HTERT RPE-1 (cell line): ENCODE data around the gene ABLIM3.

Experiments used
- in situ Hi-C: fragments of 300-500 bp; cut with MboI; formaldehyde crosslinking; loops from 4 replicates; pipeline ENCODE4 v1.14.3; 2020; ENCODE audit warnings: low sequenced_read_pairs

Gene ABLIM3

DNA sequence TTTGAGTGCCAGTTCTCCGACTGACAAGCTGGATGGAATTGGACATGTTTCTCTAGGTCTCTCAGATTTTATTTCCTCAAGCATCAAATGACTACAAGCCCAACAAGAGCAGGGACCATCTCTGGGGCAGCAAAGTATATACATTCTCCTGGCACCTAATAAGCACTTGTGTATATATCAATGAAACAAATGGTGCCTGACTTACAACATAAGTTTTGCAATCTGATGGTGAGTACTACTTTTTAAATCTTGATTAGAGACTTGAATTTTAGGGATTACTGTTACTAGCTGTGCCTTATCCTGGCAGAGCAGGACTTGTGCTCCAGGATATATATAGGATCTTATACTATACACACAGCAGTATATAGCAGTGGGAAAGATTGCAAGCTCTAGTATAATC is 8.8 kb upstream of the ABLIM3 start:
- in situ Hi-C loops, result no loop called here

DNA sequence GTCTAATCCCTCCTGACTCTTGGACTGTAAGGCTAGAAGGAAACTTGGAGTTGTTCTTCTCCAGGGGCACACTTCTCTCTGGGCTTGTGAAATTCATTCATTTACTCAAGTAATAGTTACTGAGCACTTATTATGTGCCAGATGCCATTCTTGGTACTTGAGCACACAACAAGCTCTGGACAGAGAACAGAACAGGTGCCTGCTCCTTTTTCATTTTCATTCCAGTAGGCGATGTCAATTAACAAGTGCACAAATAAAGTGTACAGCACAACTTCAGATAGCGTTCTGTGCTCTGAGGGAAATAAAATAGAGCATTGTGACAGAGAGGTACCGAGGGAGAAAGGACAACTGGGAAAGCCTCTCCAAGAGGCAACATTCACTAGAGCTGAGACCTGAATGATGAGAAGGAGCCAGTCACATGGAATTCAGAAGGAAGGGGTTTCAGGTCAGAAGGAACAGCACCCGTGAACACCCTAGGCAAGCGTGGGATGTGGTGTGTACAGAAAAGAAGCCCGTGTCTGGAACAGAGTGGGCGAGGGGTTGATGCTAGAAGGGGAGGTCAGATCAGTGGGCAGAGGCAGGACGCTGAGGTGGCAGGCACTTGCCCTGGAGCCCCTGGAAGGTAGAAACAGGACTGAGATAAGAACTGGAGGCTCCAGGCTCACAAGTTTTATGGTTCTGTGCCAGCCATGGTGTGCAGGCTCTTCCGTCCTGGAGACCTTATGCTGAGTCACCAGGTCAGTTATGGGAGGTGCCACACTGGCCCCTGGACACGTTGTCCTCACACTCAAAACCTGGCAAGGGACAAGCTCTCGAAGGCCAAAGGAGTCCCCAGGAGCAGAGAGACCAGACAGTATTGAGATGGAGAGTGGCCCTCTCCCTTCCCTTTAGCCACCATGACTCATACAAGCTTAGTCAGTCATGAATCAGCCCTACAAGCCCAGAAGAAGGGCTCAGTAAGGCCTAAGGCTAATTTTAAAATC is 7.2 kb upstream of the ABLIM3 start:
- in situ Hi-C loops, result no loop called here

DNA sequence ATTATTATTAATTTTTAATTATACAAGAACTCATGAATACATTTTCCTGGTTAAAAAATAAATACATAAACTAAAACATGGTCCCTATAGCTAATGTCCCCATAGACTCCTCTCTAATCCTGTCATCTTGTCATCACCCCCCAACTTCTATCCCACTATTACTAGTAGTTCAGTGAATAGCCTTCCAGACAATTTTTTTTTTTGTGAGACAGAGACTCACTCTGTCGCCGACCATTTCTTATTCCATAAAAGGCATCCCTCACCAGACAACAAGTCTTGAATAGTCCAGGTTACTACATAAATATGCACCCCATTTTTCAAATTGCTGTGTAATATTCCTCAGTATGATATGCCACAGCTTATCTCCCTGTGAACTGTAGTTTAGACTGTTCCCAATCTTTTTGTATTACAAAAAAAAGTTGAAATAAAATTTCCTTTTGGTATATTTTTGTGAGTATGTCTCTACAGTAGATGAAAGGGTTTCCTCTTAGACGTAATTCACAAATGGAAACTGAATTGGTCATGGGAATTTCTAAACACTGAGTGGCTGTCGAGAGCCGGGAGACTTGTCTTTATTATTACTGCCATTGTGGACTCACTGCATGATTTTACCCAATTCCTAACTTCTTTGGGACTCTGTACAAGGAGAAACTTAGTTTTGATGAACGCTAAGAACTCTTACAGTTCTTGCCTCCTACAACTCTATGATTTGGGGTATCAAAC is 6.4 kb upstream of the ABLIM3 start:
- in situ Hi-C loops, result no loop called here

DNA sequence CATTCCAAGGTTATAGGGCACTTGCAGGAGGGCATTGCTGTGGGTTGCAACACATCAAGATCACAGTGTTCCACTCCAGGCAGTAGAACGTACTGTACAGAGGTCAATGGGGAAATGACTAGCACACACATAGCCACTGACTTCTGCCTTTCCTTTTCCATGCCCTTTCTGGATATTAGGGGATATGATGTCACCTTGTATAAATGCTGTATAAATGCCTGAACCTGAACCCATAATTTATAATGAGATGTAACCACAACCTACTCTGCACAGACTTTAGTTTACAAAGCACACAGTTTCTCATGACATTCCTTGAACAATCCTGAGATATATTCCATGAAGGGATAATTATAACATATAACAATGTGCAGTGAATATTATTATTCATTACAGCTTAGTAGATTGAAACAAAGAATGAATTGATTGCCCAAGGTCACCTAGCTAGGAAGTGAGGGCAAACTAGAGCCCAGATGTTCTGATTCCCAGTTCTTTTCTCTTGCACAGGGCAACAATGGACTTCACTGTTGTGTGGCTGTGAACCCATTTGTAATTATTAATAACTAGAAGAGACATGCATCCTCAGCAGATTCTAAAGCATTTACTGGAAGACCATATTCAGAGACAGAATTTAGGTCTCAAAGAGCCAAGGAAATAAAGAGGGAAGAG is 5.6 kb upstream of the ABLIM3 start:
- in situ Hi-C loops, result no loop called here

DNA sequence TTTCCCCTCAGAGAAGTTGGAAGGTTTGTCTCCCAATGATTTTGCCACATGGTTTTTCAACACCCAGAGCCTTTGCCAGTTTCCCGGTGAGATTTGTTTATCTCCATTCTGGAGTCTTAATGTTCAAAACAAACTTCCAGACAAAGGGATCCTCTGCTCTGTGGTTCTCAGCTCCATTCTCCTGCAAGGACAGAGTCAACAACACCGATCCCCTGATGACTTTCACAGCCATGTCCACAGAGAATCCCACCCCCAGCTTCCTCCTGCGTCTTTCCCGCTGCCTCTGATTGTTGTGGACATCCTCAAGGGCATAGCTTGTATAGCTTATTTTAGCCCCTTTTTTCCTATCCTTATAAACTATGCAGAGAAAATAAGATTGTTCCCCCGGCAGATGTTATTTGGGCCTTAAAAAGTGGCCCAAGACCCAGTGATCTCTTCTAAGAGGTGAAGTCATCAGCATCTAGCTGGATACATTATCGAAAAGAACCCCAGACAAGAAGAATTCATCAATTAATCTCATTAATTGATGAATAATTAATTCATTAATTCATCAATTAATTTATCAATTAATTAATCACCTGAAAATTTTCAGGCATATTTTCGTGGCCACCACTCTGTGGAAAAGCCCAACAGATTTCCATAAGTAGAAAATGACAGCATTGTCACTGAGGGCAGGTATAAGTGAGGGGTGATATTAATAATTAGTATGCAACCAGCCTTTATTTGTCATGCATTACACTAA is 2.9 kb upstream of the ABLIM3 start:
- in situ Hi-C loops, result no loop called here

DNA sequence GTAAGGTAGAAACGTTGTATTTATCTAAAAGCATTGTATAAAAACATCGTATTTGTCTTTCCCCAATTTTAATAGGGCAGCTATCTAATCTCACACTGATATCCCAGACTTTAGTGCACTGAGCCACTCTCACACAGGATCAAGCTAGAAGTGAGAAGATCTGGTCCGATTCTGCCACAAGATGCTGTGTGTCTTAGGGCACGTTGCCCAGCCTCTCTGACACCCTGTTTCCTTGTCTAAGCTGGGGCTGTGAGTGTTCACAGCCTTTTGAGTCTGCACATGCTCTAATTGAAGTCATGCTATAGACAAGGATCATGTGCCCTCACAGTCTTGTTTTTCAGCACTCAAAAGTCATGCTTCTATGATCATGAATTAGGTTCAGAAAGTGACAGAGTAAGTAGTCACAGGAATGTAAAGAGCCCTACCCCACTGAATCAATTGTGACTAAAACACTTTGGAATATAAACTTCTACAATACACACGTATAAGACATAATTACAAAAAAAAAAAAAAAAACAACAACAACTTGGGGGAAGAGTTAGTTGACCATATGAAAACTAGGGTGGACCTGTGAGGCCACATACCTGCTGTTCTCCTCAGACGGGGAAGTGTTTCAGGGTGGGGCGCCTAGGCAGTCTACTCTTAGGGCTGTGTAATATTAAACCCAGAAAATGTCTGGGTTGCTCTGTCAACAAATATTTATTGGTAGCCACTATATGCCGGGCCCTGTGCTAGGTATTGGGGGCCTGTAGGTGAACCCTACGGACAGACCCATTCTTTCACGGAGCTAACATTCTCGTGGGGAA is 893 bp upstream of the ABLIM3 start:
- in situ Hi-C loops, result no loop called here

DNA sequence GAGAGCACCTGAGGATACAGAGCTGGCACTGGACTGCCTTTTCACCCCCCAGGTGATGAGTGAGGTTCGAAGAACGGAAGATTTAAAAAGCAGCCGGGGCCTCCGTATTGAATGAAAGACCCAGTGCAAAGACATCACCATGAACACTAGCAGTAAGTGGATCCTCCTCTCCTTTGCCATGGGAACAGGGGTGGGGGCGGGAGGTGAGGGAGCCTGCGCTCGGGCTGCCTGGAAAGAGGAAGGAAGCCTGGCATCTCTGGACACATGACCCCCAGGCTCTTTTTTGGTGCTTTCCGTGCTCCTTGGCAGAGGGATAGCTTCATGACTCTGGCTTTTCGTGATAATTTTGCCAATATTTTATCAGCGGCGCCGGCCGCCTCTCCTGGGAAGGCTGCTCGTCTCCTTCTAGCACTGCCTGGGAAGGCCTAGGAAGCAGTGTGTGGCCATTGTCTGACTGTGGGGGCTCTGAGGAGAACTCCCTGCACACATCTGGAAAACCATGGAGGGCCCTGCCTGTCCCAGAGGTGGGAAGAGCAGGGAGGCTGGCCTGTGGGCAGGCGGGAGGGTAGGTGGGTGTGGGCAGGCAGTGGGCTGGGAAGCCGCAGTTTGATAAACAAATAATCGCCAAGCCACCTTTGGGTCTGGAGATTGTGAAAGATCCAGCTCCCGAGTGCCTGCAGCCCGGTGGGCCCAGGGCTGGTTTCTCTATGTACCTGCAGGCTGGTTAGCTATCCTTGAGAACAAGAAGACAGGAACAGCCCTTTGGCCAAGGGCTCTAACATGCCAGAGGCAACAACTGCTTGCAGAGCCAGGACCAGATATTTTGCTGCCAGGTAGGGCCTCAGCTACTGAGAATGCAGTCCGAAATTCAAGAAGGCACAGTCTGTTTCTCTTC is 911 bp downstream of the ABLIM3 start:
- in situ Hi-C loops, result no loop called here

DNA sequence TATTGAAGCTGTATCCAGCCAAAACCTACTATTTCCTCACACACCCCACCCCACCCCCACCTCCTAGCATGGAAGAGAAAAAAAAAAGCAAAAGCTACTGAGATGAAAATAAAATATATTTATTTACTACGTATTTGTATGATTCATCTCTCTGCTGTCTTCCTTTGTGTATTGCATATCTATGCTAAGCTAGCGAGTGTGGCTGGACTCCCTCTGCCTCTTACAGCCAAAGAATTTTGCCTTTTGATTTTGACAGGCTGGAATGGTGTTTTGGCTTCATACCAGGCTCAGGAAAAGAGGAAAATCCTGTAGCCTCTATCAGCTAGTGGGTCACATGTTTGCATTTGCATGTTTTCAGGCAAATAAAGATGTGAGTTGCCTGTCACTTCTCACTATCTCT is 2.2 kb downstream of the ABLIM3 start:
- in situ Hi-C loops, result no loop called here

DNA sequence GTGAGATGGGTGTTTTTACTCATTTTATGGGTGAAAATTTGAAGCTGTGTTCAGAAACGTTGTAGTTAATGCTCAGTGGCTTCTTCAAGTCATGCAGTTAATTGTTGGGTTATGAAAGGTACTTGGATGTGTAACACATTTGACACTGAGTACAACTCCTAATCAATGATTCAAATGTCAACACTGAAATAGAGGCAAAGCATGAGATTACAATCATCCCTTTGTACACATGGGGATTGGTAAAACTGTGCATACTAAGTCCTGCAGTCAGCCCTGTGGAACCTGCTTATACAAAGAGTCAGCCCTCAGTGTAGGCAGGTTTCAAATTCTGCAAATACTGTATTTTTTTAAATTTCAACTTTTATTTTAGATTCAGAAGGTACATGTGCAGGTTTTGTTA is 3.3 kb downstream of the ABLIM3 start:
- in situ Hi-C loops, result no loop called here

DNA sequence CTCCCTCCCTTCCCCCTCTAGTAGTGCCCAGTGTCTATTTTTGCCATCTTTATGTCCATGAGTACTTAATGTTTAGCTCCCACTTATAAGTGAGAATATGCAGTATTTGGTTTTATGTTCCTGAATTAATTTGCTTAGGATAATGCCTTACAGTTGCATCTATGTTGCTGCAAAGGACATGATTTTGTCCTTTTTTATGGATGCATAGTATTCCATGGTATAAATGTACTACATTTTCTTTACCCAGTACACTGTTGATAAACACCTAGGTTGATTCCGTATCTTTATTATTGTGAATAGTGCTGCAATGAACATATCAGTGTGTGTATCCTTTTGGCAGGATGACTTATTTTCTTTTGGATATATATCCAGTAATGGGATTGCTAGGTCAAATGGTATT is 3.8 kb downstream of the ABLIM3 start:
- in situ Hi-C loops, result no loop called here

DNA sequence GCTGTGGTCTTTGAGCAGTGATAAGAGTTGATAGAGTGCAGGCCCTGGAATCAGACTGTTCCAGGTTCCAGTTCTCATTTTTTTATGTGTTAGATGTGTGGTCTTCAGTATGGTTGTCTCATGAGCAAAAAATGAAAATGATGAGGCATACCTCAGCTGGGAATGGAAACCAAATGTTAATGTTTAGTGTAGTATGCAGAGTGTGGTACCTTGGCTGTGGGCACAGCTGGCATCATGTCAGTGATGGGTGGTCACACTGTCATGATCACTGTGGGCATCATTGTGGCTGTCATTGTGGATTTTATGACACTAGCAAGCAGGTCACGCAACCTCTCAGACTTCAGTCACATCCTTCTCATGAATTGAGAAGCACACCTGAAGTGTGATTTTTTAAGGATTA is 6.4 kb downstream of the ABLIM3 start:
- in situ Hi-C loops, result no loop called here

DNA sequence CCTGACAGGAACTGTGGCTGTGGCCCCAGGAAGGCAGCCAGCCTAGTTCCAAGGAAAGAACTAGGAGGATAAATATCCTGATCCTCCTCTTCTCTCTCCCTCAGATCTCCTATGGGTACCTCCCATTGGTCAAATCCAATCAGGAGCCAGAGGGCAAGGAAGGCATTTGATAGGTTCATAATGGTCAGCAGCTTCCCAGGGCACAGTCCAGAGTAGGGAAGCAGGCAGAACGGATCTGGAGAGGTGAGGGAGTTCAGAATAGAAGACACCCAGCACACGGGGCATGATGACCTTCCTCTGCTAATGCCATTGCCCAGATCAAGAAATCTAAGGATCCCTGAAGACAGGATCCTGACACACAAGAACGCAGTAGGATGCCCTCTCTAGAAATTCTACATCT is 8.6 kb downstream of the ABLIM3 start:
- in situ Hi-C loops, result no loop called here

DNA sequence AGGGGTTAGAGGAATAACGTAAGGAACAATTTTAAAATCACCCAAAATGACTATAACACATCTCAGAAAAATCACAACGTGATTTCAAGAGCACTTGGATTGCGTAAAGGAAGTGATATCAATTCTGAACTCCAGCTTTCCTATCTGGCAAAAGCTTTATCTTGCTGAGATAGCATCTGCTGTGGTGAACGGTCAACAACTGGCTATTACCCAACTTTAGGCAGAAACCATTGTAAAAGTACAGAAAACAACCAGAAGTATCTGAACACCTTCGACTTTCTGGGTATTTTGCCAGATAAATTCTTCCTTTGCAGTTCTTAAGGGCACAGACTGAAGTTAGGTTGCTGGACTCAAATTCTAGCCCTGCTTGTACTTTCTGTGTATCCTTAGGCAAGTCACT is 9.2 kb downstream of the ABLIM3 start:
- in situ Hi-C loops, result no loop called here

DNA sequence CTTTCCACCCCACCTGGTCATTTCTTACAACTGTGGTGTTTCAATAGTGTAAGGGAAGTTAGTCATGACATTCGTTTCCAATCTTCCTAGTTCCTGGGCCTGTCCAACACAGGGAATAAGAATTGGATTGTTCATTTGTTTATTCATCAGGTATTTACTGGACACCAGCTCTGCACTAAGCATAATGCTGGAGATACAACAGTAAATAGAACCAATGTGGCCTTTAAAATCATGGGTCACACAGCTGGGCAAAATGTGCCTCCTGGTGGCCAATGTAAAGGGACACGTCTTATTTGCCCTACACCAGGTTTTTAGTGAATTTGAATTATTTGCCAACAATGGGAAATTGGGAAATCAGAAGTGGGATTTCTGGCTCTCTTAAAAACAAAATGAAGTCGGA is 10.4 kb downstream of the ABLIM3 start:
- in situ Hi-C loops, result no loop called here

DNA sequence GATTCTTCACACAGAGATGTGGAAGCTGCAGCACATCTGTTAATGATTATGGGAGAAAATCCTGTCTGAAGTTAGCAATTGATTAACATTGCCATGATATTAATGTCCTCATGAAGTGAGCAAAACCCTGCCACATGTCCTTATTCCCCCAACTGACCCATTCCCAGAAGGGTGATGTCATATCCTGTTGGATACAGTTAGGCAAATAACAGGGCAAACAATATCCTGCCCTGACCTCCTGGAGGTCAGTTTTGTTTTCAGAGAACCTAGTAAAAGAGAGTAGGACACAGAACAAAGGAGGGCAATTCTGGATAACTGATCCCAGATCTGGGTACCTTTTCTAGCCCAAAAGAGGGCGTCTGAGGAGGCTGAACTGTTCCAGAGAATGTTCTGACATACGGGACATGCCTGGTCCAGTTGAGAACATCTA is 11.0 kb downstream of the ABLIM3 start:
- in situ Hi-C loops, result no loop called here

DNA sequence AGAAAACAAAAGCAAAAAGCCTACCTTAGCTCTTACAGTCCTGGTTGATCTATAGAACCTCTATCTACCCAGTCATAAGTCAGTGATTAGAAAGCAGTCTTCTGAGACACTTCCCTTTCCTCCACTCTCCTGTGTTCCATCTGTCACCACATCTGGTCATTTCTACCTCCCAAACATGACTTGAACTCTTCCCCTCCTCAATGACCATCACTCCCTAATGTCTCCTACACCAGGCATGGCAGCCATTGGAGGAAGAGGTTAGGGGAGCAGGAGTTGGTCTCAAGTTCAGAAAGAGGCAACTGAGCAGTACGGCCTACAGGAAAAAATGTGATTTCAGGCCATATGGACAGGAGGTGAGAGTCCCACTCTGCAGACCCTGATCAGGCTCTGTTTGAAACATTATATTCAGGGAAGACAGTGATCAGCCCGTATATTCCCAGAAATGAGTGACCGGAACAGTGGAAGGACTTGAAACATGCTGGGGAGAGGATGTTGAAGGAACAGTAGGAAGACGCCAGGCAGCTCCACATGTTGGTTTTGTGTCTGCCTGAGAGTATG is 12.0 kb downstream of the ABLIM3 start:
- in situ Hi-C loops, result no loop called here

DNA sequence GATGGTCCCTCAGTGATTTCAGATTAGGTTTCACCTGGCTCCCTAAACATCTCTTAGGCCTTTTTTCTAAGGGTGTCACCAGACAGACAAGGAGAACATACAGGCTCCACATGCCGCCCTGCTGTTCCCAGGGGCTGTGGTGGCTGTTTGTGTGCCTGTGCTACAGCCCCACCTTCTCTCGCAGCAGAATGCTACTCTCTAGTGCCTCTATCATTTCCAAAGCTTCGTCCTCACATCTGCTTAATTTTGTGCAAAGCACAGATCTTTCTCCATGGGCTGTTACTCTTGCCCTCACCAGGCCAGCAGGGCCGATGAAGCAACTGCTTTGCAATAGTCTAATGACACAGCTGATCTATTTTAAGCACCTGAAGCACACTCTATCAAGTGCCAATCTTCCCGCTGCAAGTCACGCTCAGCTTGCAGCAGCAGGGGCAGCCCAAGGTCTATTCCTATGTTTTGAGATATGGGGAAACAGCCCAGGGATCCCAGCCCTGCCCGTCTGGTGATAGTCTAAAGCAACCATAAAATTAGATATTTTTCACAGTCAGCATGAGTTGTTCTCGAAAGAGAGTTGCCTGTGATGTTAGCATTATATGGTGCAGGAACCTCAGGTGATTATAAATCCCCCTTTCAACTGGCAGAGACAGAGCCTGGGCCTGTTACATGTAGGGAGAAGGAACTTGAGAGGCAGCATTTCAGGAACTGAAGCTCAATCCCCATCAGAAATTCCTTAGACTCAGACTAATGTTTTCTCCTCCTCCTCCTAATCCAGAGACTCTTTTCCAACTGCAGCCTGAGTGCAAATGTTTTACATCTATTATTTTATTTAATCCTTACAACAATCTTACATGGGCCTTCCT is 12.7 kb downstream of the ABLIM3 start:
- in situ Hi-C loops, result no loop called here

DNA sequence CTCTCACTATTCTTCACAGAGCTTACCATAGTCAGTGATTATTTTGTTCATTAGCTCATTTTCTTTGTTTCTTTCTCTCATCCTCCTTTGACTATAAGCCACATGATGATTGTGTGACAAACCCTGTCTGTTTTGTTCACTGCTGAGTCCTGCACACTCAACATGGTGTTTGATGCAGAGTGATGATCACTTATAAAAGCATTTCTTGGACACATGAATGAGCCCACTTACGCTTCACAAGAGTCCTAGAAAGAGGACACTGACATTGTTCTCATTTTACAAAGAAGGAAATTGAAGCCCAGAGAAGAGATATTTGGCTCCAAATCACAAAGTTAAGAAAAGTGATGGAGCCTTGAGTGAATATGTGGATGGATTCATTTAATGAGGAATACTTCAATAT is 13.4 kb downstream of the ABLIM3 start:
- in situ Hi-C loops, result no loop called here
